ENCODE results near the gene PLCXD1.

GRCh38 chrX:337331-337831, 56.2 kb downstream of the PLCXD1 start:
- TF ChIP-seq CTCF (IDR thresholded peaks at IDR 0.05) (no peak), POLR2A (IDR thresholded peaks at IDR 0.05) (no peak), EP300 (IDR thresholded peaks at IDR 0.05) (no peak)

Data from ovary (tissue), 3 donors.